Liver (tissue), 3 donors: Measurements from ENCODE around the gene PCSK1.

Experiments used
- CTCF ChIP-seq: fragments of 150-350 bp; IDR thresholded peaks from 2 replicates; pipeline ENCODE4 v1.5.1; 2017; ENCODE audit warnings: improper control_type of control experiment, low read depth, low read length; ENCODE audit not compliant: missing input control
- RAD21 ChIP-seq, 2 donors: IDR thresholded peaks; 2 replicates each; pipeline ENCODE4 v1.6.1; 2016; ENCODE audit warnings: antibody characterized with exemption in 2 of 2, mild to moderate bottlenecking in 2 of 2
- REST ChIP-seq: IDR thresholded peaks from 2 replicates; pipeline ENCODE4 v1.6.1; 2016; ENCODE audit warnings: antibody characterized with exemption, mild to moderate bottlenecking
- SP1 ChIP-seq: IDR thresholded peaks from 2 replicates; pipeline ENCODE4 v1.6.1; 2018; ENCODE audit warnings: antibody characterized with exemption, mild to moderate bottlenecking
- TAF1 ChIP-seq: conservative IDR thresholded peaks from 2 replicates; pipeline ENCODE4 v1.6.1; 2016; ENCODE audit warnings: antibody characterized with exemption, mild to moderate bottlenecking
- YY1 ChIP-seq: IDR thresholded peaks from 2 replicates; pipeline ENCODE4 v1.6.1; 2016; ENCODE audit warnings: antibody characterized with exemption, mild to moderate bottlenecking
- TF ChIP-seq, protein P1 (sequence below): IDR thresholded peaks from 2 replicates; pipeline ENCODE4 v1.6.1; 2016; ENCODE audit warnings: antibody characterized with exemption
- TF ChIP-seq, protein P2 (sequence below): IDR thresholded peaks from 2 replicates; pipeline ENCODE4 v1.6.1; 2016; ENCODE audit warnings: antibody characterized with exemption
- donor health status: healthy.
- donor health status: healthy.

DNA sequence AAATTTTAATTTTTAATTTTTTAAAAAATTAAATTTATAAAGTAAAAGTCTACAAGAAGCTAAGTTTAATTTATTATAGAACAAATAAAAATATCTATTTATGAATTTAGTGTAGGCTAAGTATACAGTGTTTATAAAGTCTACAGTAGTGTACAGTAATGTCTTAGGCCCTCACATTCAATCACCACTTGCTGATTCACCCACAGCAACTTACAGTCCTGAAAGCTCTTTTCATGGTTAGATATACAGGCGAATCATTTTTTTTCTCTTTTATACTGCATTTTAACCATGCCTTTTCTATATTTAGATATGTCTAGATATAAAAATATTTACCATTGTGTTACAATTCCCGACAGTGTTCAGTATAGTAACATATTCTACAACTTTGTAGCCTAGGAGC lies 55.9 kb downstream of the PCSK1 start:
- TF ChIP-seq CTCF (no peak), SP1 (no peak), TAF1 (no peak), YY1 (no peak), REST (no peak), RAD21 (IDR thresholded peaks at IDR 0.05) (no peak)
- TF ChIP-seq, protein P1, sequence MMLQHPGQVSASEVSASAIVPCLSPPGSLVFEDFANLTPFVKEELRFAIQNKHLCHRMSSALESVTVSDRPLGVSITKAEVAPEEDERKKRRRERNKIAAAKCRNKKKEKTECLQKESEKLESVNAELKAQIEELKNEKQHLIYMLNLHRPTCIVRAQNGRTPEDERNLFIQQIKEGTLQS = no peak
- TF ChIP-seq, protein P2, sequence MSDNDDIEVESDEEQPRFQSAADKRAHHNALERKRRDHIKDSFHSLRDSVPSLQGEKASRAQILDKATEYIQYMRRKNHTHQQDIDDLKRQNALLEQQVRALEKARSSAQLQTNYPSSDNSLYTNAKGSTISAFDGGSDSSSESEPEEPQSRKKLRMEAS = no peak
